B cell (primary cell): ENCODE results near the gene ACTBL2. TPM values are rescaled to one million over a fixed set of nuclear protein-coding genes. Genes with fewer than 3 reads are reported as not detected.

ENCODE experiments used
- ATAC-seq: fragments of 200-7000 bp; cut with Tn5 transposase; one replicate; pipeline ENCODE4 v1.10.0; 2021; ENCODE audit warnings: low read depth, mild to moderate bottlenecking, moderate number of reproducible peaks, moderate library complexity
- CTCF ChIA-PET: fragments of 350-600 bp; sonication (Branson Sonifier 250); formaldehyde crosslinking; loops from one replicate; lab custom pipeline; 2021; ENCODE audit warnings: antibody characterized with exemption, inconsistent platforms; lab: Charles Lee
- POLR2A ChIA-PET: fragments of 350-600 bp; sonication (Branson Sonifier 250); formaldehyde crosslinking; loops from one replicate; lab custom pipeline; 2021; ENCODE audit warnings: antibody characterized with exemption; lab: Charles Lee
- DNase-seq: peaks from one replicate; pipeline ENCODE4 v3.0.0; 2013
- H2AFZ ChIP-seq: 2 replicates; pipeline ENCODE4 v1.6.1; 2012; ENCODE audit warnings: mild to moderate bottlenecking, low read depth, low read length; ENCODE audit not compliant: insufficient read depth, poor library complexity, severe bottlenecking
- H3K27ac ChIP-seq, 2 donors: 1 replicate in 1 of 2; 2 replicates in 1 of 2; pipeline ENCODE4 v1.5.1; 2012 to 2013; ENCODE audit warnings: low read length in 2 of 2, mild to moderate bottlenecking in 2 of 2, moderate library complexity in 1 of 2
- H3K27me3 ChIP-seq, 4 experiments: fragments of 200-600 bp in 1 of 4; sonication (generic) in 1 of 4; replicated peaks in 1 of 4; 1 replicate in 2 of 4; 2 replicates in 2 of 4; pipeline versions ENCODE4 v1.6.1 to v1.7.0; 2013 to 2016; ENCODE audit warnings: low read length in 3 of 4, mild to moderate bottlenecking in 2 of 4, mixed read lengths in 1 of 4, moderate library complexity in 1 of 4; ENCODE audit not compliant: insufficient read depth in 4 of 4, control insufficient read depth in 3 of 4; ENCODE audit errors: control extremely low read depth in 1 of 4
- H3K36me3 ChIP-seq, 2 experiments: replicated peaks in 1 of 2; 1 replicate in 1 of 2; 2 replicates in 1 of 2; pipeline versions ENCODE4 v1.6.1 to v1.7.1; 2013; ENCODE audit warnings: low read length in 1 of 2; ENCODE audit not compliant: insufficient read depth in 2 of 2, control insufficient read depth in 1 of 2; ENCODE audit errors: control extremely low read depth in 1 of 2, extremely low read depth in 1 of 2
- H3K4me1 ChIP-seq, 2 donors: fragments of 200-600 bp in 1 of 2; sonication (generic) in 1 of 2; 1 replicate in 1 of 2; 2 replicates in 1 of 2; pipeline versions ENCODE4 v1.5.1 to v1.6.1; 2013 to 2017; ENCODE audit warnings: low read length in 2 of 2; ENCODE audit not compliant: control insufficient read depth in 2 of 2, insufficient read depth in 2 of 2
- H3K4me2 ChIP-seq: replicated peaks from 2 replicates; pipeline ENCODE3; 2012; ENCODE audit warnings: mild to moderate bottlenecking, low read depth, low read length; ENCODE audit not compliant: poor library complexity, severe bottlenecking
- H3K4me3 ChIP-seq, 5 experiments: fragments of 200-600 bp in 1 of 5; sonication (generic) in 1 of 5; 1 replicate in 3 of 5; 2 replicates in 2 of 5; pipeline versions ENCODE4 v1.5.1 to v1.7.0; 2011 to 2016; ENCODE audit warnings: low read length in 4 of 5, mild to moderate bottlenecking in 4 of 5, low read depth in 2 of 5, control low read depth in 1 of 5, moderate library complexity in 1 of 5; ENCODE audit not compliant: insufficient read depth in 1 of 5; ENCODE audit errors: control extremely low read depth in 1 of 5, extremely low read depth in 1 of 5
- H3K79me2 ChIP-seq: fragments of 200-600 bp; sonication (generic); one replicate; pipeline ENCODE4 v1.6.0; 2016; ENCODE audit warnings: low read length; ENCODE audit not compliant: control insufficient read depth, insufficient read depth
- H3K9ac ChIP-seq: fragments of 200-600 bp; sonication (generic); 2 replicates; pipeline ENCODE4 v1.6.1; 2017; ENCODE audit warnings: mild to moderate bottlenecking, low read length, moderate library complexity
- H3K9me3 ChIP-seq, 3 donors: one replicate each; pipeline versions ENCODE4 v1.6.1 to v1.7.1; 2013; ENCODE audit warnings: low read length in 2 of 3; ENCODE audit not compliant: control insufficient read depth in 2 of 3, insufficient read depth in 1 of 3; ENCODE audit errors: control extremely low read depth in 1 of 3
- H4K20me1 ChIP-seq: 2 replicates; pipeline ENCODE4 v1.6.0; 2012; ENCODE audit warnings: mild to moderate bottlenecking, low read length; ENCODE audit not compliant: insufficient read depth, control insufficient read depth, poor library complexity, severe bottlenecking
- H3K27ac Mint-ChIP-seq: one replicate; pipeline ENCODE4 v1.8.0; 2021; ENCODE audit warnings: mixed read lengths
- H3K27me3 Mint-ChIP-seq: one replicate; pipeline ENCODE4 v1.8.0; 2021; ENCODE audit warnings: mixed read lengths
- H3K4me1 Mint-ChIP-seq: one replicate; pipeline ENCODE4 v1.8.0; 2021; ENCODE audit warnings: mixed read lengths
- H3K4me3 Mint-ChIP-seq: one replicate; pipeline ENCODE4 v1.8.0; 2021; ENCODE audit warnings: mixed read lengths
- H3K9me3 Mint-ChIP-seq: one replicate; pipeline ENCODE4 v1.8.0; 2022; ENCODE audit warnings: mixed read lengths; ENCODE audit not compliant: insufficient read depth
- CTCF ChIP-seq: fragments of 200-600 bp; IDR thresholded peaks from one replicate; pipeline ENCODE4 v1.8.0; 2022; ENCODE audit warnings: antibody characterized with exemption, mild to moderate bottlenecking
- EZH2 ChIP-seq: IDR thresholded peaks from 2 replicates; pipeline ENCODE4 v1.6.1; 2012; ENCODE audit warnings: borderline replicate concordance, low read depth, mild to moderate bottlenecking, moderate library complexity, low read length; ENCODE audit not compliant: insufficient read depth, poor library complexity, severe bottlenecking
- WGBS: methylation state at CpG from one replicate; pipeline ENCODE4 v1.1.5; 2013; ENCODE audit warnings: missing lambda C conversion rate; ENCODE audit not compliant: insufficient coverage; 5-methylcytosine and 5-hydroxymethylcytosine counted together
- intact Hi-C: fragments of 100-400 bp; cut with micrococcal nuclease; formaldehyde crosslinking; loops from one replicate; pipeline ENCODE4 v1.10.0; 2022
- polyA plus RNA-seq: library from polyadenylated mRNA; depleted of rRNA; stranded (reverse); fragments of >200 nt; gene quantifications from 2 replicates; pipeline ENCODE4 v1.2.3, GENCODE V29; 2012
- total RNA-seq, 2 donors: library from RNA; stranded (reverse); fragments of 120-200 nt in 1 of 2; gene quantifications; 1 replicate in 1 of 2; 2 replicates in 1 of 2; pipeline versions ENCODE4 v1.2.3 to v1.2.4, GENCODE V29; 2013 to 2022

ACTBL2 gene
- total and polyA plus RNA-seq, 2 donors (not counting 1 experiment from before 2014, with no cell fraction given): not detected

- DNase-seq: no peak
- TF ChIP-seq EZH2 (no peak), CTCF (no peak)
- no peak for ATAC-seq
- intact Hi-C loops: no loop called here
- 50% methylated on average over 7 of the region's 9 CpGs for WGBS
- Histone ChIP-seq H3K79me2 (no peaks in the 10 kb centered on the region), H3K4me2 (no peak overlapping the region), H3K4me3 (no peak overlapping the region), H3K27me3 (no peaks in the 10 kb centered on the region), H3K4me1 (no peaks in the 10 kb centered on the region), H3K27ac (no peak overlapping the region), H3K36me3 (no peaks in the 10 kb centered on the region), H3K9ac (no peak overlapping the region), H4K20me1 (no peaks in the 10 kb centered on the region), H3K9me3 (no peaks in the 10 kb centered on the region), H2AFZ (no peak overlapping the region)
- Mint-ChIP-seq H3K4me3 (no peak overlapping the region), H3K27me3 (peaks cover 10% of the 10 kb centered on the region), H3K27ac (no peak overlapping the region), H3K4me1 (no peaks in the 10 kb centered on the region), H3K9me3 (no peaks in the 10 kb centered on the region)
- ChIA-PET POLR2A (no interaction called here), CTCF (no interaction called here)
Measured at GRCh38 chr5:57488215-57488955, 5.8 kb upstream of the ACTBL2 start.

DNA sequence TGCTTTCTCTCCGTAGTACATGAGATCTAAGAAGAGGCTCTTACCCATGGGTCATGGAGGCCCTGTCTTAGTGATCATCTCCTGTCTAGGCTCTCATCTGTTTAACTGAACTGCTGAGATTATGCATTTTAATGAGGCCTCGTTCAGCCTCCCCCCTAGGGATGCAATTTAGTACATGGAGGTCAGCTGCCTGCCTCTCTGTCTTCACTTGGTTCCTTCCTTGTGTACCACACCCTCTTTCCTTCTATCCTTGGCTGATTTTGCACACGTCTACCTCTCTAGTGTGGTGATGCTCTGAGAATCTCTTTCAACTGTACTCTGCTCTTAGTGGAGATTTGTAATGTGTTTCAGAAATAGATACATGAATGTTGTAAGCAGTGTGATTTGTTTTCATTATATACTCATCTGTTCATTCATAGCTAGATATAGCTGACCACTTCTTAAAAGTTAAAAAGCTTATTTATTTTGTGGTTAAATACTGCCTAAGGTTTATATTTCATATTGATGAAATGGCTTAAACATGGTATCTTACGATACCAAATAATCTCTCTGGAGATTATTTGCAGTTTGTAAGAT is 3.5 kb upstream of the ACTBL2 start:
- Mint-ChIP-seq H3K9me3 (no peaks in the 10 kb centered on the region), H3K27ac (no peak overlapping the region), H3K4me1 (no peaks in the 10 kb centered on the region), H3K4me3 (no peak overlapping the region), H3K27me3 (peaks cover 2% of the 10 kb centered on the region)
- CTCF ChIA-PET: interaction anchor here (0.7 kb wide), 1 partner anchor 1406 kb away, joined by 3 read pairs; no protein-coding TSS in a partner anchor
- Histone ChIP-seq H3K27ac (no peak overlapping the region), H3K9me3 (no peaks in the 10 kb centered on the region), H3K4me3 (no peak overlapping the region), H3K27me3 (no peaks in the 10 kb centered on the region), H3K4me2 (no peak overlapping the region), H3K79me2 (no peaks in the 10 kb centered on the region), H2AFZ (no peak overlapping the region), H4K20me1 (no peaks in the 10 kb centered on the region), H3K9ac (no peak overlapping the region), H3K36me3 (no peaks in the 10 kb centered on the region), H3K4me1 (no peaks in the 10 kb centered on the region)
- POLR2A ChIA-PET: no interaction called here
- no peak for TF ChIP-seq CTCF
- TF ChIP-seq EZH2: no peak
- DNase-seq (no peak), ATAC-seq (no peak)
- intact Hi-C loops: no loop called here
- WGBS: 81% methylated on average over 2 of the region's 4 CpGs
